Measurements from ENCODE around the gene NFATC2.

Gene NFATC2

GRCh38 chr20:51450984-51451383 lies 91.5 kb downstream of the NFATC2 start:
- DNase-seq (ENCODE audit: low read depth in 2 of 2): no peak

GRCh38 chr20:51450221-51450712 lies 92.3 kb downstream of the NFATC2 start:
- DNase-seq (ENCODE audit: low read depth in 2 of 2): no peak

- DNase-seq (ENCODE audit: low read depth in 2 of 2): no peak
These were observed 92.9 kb downstream of the NFATC2 start for GRCh38 chr20:51449498-51450220.

- DNase-seq (ENCODE audit: low read depth in 2 of 2): no peak
These were observed 94.8 kb downstream of the NFATC2 start for GRCh38 chr20:51447765-51448148.

- DNase-seq (ENCODE audit: low read depth in 2 of 2): peak; percentile 88 to 89
These were observed 95.3 kb downstream of the NFATC2 start for GRCh38 chr20:51447097-51447764.

- peak in 1 of 2 experiments; percentile 5 for DNase-seq (ENCODE audit: low read depth in 2 of 2)
These were observed 95.9 kb downstream of the NFATC2 start for GRCh38 chr20:51446656-51447055.

- DNase-seq (ENCODE audit: low read depth in 2 of 2): no peak
These were observed 96.3 kb downstream of the NFATC2 start for GRCh38 chr20:51446230-51446629.

GRCh38 chr20:51445591-51445990 lies 96.9 kb downstream of the NFATC2 start:
- DNase-seq (ENCODE audit: low read depth in 2 of 2): no peak

GRCh38 chr20:51444922-51445438 lies 97.5 kb downstream of the NFATC2 start:
- DNase-seq (ENCODE audit: low read depth in 2 of 2): no peak

- DNase-seq (ENCODE audit: low read depth in 2 of 2): peak; percentile 44 to 55
These were observed 98.1 kb downstream of the NFATC2 start for GRCh38 chr20:51444467-51444866.

GRCh38 chr20:51442602-51443001 lies 99.9 kb downstream of the NFATC2 start:
- no peak for DNase-seq (ENCODE audit: low read depth in 2 of 2)

GRCh38 chr20:51440589-51440988 lies 101.9 kb downstream of the NFATC2 start:
- DNase-seq (ENCODE audit: low read depth in 2 of 2): no peak

GRCh38 chr20:51439160-51439689 lies 103.3 kb downstream of the NFATC2 start:
- no peak for DNase-seq (ENCODE audit: low read depth in 2 of 2)

- DNase-seq (ENCODE audit: low read depth in 2 of 2): no peak
These were observed 104.4 kb downstream of the NFATC2 start for GRCh38 chr20:51438136-51438535.

GRCh38 chr20:51437182-51437924 lies 105.2 kb downstream of the NFATC2 start:
- no peak for DNase-seq (ENCODE audit: low read depth in 2 of 2)

- peak; percentile 73 to 76 for DNase-seq (ENCODE audit: low read depth in 2 of 2)
These were observed 107.8 kb downstream of the NFATC2 start for GRCh38 chr20:51434580-51435247.

GRCh38 chr20:51434026-51434425 lies 108.5 kb downstream of the NFATC2 start:
- no peak for DNase-seq (ENCODE audit: low read depth in 2 of 2)

GRCh38 chr20:51432875-51433274 lies 109.6 kb downstream of the NFATC2 start:
- DNase-seq (ENCODE audit: low read depth in 2 of 2): no peak

GRCh38 chr20:51432251-51432784 lies 110.2 kb downstream of the NFATC2 start:
- no peak for DNase-seq (ENCODE audit: low read depth in 2 of 2)

- DNase-seq (ENCODE audit: low read depth in 2 of 2): no peak
These were observed 111.2 kb downstream of the NFATC2 start for GRCh38 chr20:51431321-51431720.

All from fibroblast of skin of left quadriceps (primary cell).